Right atrium auricular region (tissue), 2 donors: Measurements from ENCODE around the gene RTN4RL2. TPM values are rescaled to one million over a fixed set of nuclear protein-coding genes. Genes with fewer than 3 reads are reported as not detected.
A peak's percentile ranks its signal among the peaks of the same experiment; 100 is the strongest.

ENCODE experiments used
- DNase-seq: peaks from one replicate; pipeline ENCODE4 v3.0.0-alpha.2; 2019; ENCODE audit warnings: low spot score
- H3K27ac ChIP-seq, 2 donors: fragments of 200-600 bp; sonication (generic); 1 replicate in 1 of 2; 2 replicates in 1 of 2; pipeline ENCODE4 v1.5.1; 2016 to 2019
- H3K27me3 ChIP-seq, 2 donors: fragments of 200-600 bp; sonication (generic); one replicate each; pipeline versions ENCODE4 v1.5.1 to v1.6.0; 2017 to 2019
- H3K36me3 ChIP-seq: fragments of 200-600 bp; sonication (generic); one replicate; pipeline ENCODE4 v1.5.1; 2016
- H3K4me1 ChIP-seq, 2 donors: fragments of 200-600 bp; sonication (generic); one replicate each; pipeline versions ENCODE4 v1.5.1 to v1.6.0; 2017 to 2019
- H3K4me3 ChIP-seq, 2 donors: fragments of 200-600 bp; sonication (generic); 1 replicate in 1 of 2; 2 replicates in 1 of 2; pipeline ENCODE4 v1.5.1; 2017 to 2019; ENCODE audit warnings: mild to moderate bottlenecking in 1 of 2, moderate library complexity in 1 of 2
- H3K9me3 ChIP-seq, 2 donors: fragments of 200-600 bp; sonication (generic); one replicate each; pipeline ENCODE4 v1.5.1; 2019
- total RNA-seq, 2 donors: library from RNA; depleted of rRNA; stranded (reverse); fragments of >200 nt; gene quantifications; one replicate each; pipeline ENCODE4 v1.1.0, GENCODE V29; 2016
- TF ChIP-seq, protein P1 (sequence below), 2 donors: fragments of 200-600 bp; sonication (generic); IDR thresholded peaks; one replicate each; pipeline ENCODE4 v1.5.1; 2019; ENCODE audit warnings: antibody characterized with exemption in 2 of 2

The RTN4RL2 gene
- total RNA-seq, 2 donors from 2014 or later, result 0.94 to 1.3 TPM

DNA sequence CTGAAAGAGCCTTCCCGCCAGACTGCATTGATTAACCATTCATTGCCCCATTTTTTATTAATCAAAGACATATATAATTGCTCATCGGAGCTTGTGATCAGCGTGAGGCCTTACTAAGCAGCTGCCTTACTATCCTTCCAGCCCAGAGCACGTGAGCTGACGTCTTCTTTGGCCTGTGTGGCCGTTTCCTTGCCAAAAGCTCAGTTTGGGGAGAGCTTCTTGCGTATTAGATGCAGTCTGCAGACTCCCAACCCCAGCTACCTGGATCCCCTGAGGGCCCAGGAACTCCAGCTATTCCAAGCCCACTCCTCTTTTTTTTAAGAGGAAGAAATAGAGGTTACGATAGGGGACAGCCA lies 32.6 kb upstream of the RTN4RL2 start:
- DNase-seq, result peak; percentile 91
- Histone ChIP-seq H3K9me3 (no peaks in the 10 kb centered on the region), H3K27ac (peak overlapping the region; percentile 95 to 99), H3K4me1 (peaks cover 0 to 64% of the 10 kb centered on the region in 2 donors), H3K4me3 (peak overlapping the region in 1 of 2 donors; percentile 64), H3K27me3 (no peaks in the 10 kb centered on the region), H3K36me3 (peaks cover 8% of the 10 kb centered on the region)
- TF ChIP-seq, protein P1, sequence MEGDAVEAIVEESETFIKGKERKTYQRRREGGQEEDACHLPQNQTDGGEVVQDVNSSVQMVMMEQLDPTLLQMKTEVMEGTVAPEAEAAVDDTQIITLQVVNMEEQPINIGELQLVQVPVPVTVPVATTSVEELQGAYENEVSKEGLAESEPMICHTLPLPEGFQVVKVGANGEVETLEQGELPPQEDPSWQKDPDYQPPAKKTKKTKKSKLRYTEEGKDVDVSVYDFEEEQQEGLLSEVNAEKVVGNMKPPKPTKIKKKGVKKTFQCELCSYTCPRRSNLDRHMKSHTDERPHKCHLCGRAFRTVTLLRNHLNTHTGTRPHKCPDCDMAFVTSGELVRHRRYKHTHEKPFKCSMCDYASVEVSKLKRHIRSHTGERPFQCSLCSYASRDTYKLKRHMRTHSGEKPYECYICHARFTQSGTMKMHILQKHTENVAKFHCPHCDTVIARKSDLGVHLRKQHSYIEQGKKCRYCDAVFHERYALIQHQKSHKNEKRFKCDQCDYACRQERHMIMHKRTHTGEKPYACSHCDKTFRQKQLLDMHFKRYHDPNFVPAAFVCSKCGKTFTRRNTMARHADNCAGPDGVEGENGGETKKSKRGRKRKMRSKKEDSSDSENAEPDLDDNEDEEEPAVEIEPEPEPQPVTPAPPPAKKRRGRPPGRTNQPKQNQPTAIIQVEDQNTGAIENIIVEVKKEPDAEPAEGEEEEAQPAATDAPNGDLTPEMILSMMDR (IDR thresholded peaks at IDR 0.05), result no peak

DNA sequence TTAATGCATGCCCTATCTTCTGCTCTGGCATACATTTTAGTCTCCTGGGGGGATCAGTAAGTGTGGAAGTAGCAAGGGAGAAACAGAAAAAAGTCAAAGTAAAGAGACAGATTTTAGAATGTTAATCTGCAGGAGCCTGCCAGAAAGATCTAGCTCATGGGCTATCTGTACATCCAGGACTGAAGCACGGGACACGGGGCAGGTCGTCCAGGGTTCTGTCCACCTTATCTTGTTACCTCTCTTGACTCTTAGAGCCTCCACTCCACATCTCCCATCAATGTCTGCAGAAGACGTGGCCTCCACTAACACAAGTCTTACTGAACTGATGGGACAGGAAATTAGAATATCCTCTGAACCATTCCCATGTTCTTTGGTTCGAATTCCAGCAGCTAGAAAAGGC lies 31.7 kb upstream of the RTN4RL2 start:
- H3K9me3 ChIP-seq, result no peaks in the 10 kb centered on the region
- peaks cover 5% of the 10 kb centered on the region for H3K36me3 ChIP-seq
- no peak for DNase-seq
- TF ChIP-seq, protein P1 (IDR thresholded peaks at IDR 0.05), result no peak
- H3K27ac ChIP-seq, result peak overlapping the region in 1 of 2 donors; percentile 95
- H3K4me1 ChIP-seq, result peaks cover 0 to 59% of the 10 kb centered on the region in 2 donors
- H3K27me3 ChIP-seq, result no peaks in the 10 kb centered on the region
- no peak overlapping the region for H3K4me3 ChIP-seq

DNA sequence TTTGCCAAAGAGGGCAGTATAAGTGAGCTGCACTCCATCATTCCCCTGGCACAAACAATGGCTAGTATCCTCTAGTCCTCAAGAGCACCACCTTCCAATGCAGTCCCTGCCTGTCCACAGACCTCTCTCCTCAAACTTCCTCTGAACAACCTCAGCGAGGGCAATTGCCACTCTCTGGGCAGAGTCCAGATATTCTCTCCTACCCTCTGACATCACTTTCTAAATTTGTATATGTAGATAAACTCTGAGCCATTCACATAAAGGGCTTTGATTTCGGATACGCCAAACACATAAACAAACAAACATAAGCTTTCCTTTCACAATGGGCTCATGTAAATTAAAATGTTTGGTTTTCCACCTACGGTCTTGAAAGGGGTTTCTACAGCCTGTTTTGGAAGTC lies 30.4 kb upstream of the RTN4RL2 start:
- DNase-seq, result no peak
- no peak overlapping the region for H3K27ac ChIP-seq
- H3K4me3 ChIP-seq, result no peak overlapping the region
- no peaks in the 10 kb centered on the region for H3K9me3 ChIP-seq
- no peaks in the 10 kb centered on the region for H3K36me3 ChIP-seq
- H3K4me1 ChIP-seq, result peaks cover 0 to 46% of the 10 kb centered on the region in 2 donors
- no peaks in the 10 kb centered on the region for H3K27me3 ChIP-seq
- TF ChIP-seq, protein P1 (IDR thresholded peaks at IDR 0.05), result no peak

DNA sequence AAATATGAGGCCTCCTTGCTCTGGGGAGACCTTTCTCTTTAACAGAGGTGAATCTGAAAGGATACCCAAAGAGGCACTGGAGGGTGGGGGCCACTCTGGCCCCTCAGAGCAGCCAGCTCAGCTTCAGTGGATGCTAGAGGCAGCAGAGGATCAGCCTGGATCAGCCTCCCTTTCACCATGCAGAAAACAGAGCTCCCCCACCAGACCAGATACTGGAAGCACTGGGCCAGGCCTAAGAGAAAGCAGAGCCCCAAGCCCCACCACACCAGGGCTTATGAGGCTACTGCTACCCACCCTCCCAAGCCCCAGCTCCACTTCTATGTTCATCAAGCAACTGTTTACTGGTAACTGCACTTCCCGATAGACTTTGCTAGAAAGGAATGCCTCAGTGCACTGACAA lies 29.4 kb upstream of the RTN4RL2 start:
- TF ChIP-seq, protein P1 (IDR thresholded peaks at IDR 0.05), result no peak
- H3K36me3 ChIP-seq, result no peaks in the 10 kb centered on the region
- no peak overlapping the region for H3K27ac ChIP-seq
- no peak for DNase-seq
- H3K4me3 ChIP-seq, result no peak overlapping the region
- peaks cover 0 to 36% of the 10 kb centered on the region in 2 donors for H3K4me1 ChIP-seq
- no peaks in the 10 kb centered on the region for H3K9me3 ChIP-seq
- no peaks in the 10 kb centered on the region for H3K27me3 ChIP-seq

DNA sequence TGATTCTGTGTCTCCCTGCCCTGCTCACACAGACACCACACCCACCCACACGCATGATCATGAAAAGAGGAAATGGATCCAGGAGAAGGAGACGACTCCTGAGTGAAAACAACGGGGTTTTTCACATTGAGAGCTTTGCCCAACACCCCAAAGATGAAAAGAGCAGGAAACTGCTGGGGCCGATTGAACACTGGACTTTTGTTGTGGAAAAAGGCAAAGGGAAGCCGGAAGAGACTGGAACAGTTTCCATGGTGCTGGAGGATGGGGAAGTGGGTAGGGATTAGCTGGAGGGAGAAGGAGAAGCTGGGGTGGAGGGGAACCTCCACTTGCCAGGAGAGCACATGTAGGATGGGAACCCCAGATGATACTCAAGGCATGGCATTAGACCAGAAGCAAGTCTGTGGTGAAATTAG lies 28.2 kb upstream of the RTN4RL2 start:
- H3K4me3 ChIP-seq, result no peak overlapping the region
- TF ChIP-seq, protein P1 (IDR thresholded peaks at IDR 0.05), result no peak
- no peaks in the 10 kb centered on the region for H3K9me3 ChIP-seq
- H3K27me3 ChIP-seq, result no peaks in the 10 kb centered on the region
- no peak overlapping the region for H3K27ac ChIP-seq
- no peaks in the 10 kb centered on the region for H3K36me3 ChIP-seq
- peaks cover 0 to 24% of the 10 kb centered on the region in 2 donors for H3K4me1 ChIP-seq
- DNase-seq, result no peak

DNA sequence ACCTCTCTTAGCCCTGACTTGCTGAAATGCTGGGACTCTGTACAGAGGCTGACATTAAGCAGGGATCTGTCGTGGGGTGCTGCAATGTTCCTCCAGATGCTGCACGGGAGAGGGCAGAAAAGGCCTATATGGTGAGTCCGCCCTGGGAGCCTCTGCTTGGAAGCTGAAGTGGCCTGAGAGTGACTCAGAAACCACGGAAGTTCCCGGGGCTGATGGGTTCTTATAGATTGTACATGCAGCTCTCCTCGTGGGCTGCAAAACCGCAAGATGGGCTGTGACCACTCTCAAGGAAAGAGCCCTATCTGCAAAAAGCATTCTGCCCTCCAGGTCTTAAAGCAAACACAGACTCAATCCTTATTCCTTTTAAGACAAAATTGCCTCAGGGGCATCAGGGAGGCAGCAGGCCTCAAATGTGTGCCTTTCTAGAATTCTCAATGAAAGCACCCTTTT lies 27.6 kb upstream of the RTN4RL2 start:
- Histone ChIP-seq H3K27me3 (no peaks in the 10 kb centered on the region), H3K9me3 (no peaks in the 10 kb centered on the region), H3K4me1 (peaks cover 0 to 18% of the 10 kb centered on the region in 2 donors), H3K36me3 (no peaks in the 10 kb centered on the region), H3K27ac (no peak overlapping the region), H3K4me3 (no peak overlapping the region)
- no peak for DNase-seq
- TF ChIP-seq, protein P1 (IDR thresholded peaks at IDR 0.05), result no peak
